ENCODE results near the gene RXFP4.

Gene RXFP4

GRCh38 chr1:155969377-155969791 lies 27.9 kb downstream of the RXFP4 start:
- no peak overlapping the region for H3K27ac ChIP-seq
- TF ChIP-seq ZFX (IDR thresholded peaks at IDR 0.05) (no peak), CTCF (conservative IDR thresholded peaks at IDR 0.05) (no peak)

GRCh38 chr1:155970531-155971167 lies 29.2 kb downstream of the RXFP4 start:
- H3K27ac ChIP-seq, result no peak overlapping the region
- TF ChIP-seq CTCF (conservative IDR thresholded peaks at IDR 0.05) (no peak), ZFX (IDR thresholded peaks at IDR 0.05) (no peak)

- no peak overlapping the region for H3K27ac ChIP-seq
- no peak for TF ChIP-seq ZFX (IDR thresholded peaks at IDR 0.05)
- TF ChIP-seq CTCF (conservative IDR thresholded peaks at IDR 0.05), result no peak
Observed at GRCh38 chr1:155971910-155972809, 30.7 kb downstream of the RXFP4 start.

GRCh38 chr1:155973723-155974122 lies 32.3 kb downstream of the RXFP4 start:
- no peak overlapping the region for H3K27ac ChIP-seq

GRCh38 chr1:155974208-155975115 lies 33.0 kb downstream of the RXFP4 start:
- TF ChIP-seq CTCF (conservative IDR thresholded peaks at IDR 0.05) (no peak), ZFX (IDR thresholded peaks at IDR 0.05) (no peak)
- no peak overlapping the region for H3K27ac ChIP-seq

More at GRCh38 chr1:155973723-155974122, 32.3 kb downstream of the RXFP4 start:
- no peak for TF ChIP-seq CTCF (conservative IDR thresholded peaks at IDR 0.05)
- no peak for TF ChIP-seq ZFX (IDR thresholded peaks at IDR 0.05)

- no peak for TF ChIP-seq ZFX (IDR thresholded peaks at IDR 0.05)
- TF ChIP-seq CTCF (conservative IDR thresholded peaks at IDR 0.05), result no peak
- H3K27ac ChIP-seq, result no peak overlapping the region
Observed at GRCh38 chr1:155975375-155976061, 34.1 kb downstream of the RXFP4 start.
